ENCODE data around the gene SEMA5B. TPM values are rescaled to one million over a fixed set of nuclear protein-coding genes. Genes with fewer than 3 reads are reported as not detected.

Gene SEMA5B
- total RNA-seq, 2 donors from 2014 or later, result 0.51 to 3.5 TPM

- Histone ChIP-seq H3K4me1 (no peaks in the 10 kb centered on the region), H3K27ac (no peak overlapping the region), H3K36me3 (no peaks in the 10 kb centered on the region), H3K4me3 (no peak overlapping the region), H3K9me3 (no peaks in the 10 kb centered on the region), H3K27me3 (no peaks in the 10 kb centered on the region)
- no peak for DNase-seq (ENCODE audit: low spot score)
- TF ChIP-seq CTCF (IDR thresholded peaks at IDR 0.05), result no peak
Measured at GRCh38 chr3:122932251-122932967, 95.2 kb downstream of the SEMA5B start.

GRCh38 chr3:122931636-122932035 is 95.9 kb downstream of the SEMA5B start:
- Histone ChIP-seq H3K4me3 (no peak overlapping the region), H3K36me3 (no peaks in the 10 kb centered on the region), H3K27ac (no peak overlapping the region), H3K27me3 (no peaks in the 10 kb centered on the region), H3K9me3 (no peaks in the 10 kb centered on the region), H3K4me1 (no peaks in the 10 kb centered on the region)
- no peak for DNase-seq (ENCODE audit: low spot score)
- no peak for TF ChIP-seq CTCF (IDR thresholded peaks at IDR 0.05)

- Histone ChIP-seq H3K4me1 (no peaks in the 10 kb centered on the region), H3K9me3 (no peaks in the 10 kb centered on the region), H3K4me3 (no peak overlapping the region), H3K36me3 (no peaks in the 10 kb centered on the region), H3K27me3 (no peaks in the 10 kb centered on the region), H3K27ac (no peak overlapping the region)
- no peak for TF ChIP-seq CTCF (IDR thresholded peaks at IDR 0.05)
- DNase-seq (ENCODE audit: low spot score), result no peak
Measured at GRCh38 chr3:122930063-122930997, 97.2 kb downstream of the SEMA5B start.

DNA sequence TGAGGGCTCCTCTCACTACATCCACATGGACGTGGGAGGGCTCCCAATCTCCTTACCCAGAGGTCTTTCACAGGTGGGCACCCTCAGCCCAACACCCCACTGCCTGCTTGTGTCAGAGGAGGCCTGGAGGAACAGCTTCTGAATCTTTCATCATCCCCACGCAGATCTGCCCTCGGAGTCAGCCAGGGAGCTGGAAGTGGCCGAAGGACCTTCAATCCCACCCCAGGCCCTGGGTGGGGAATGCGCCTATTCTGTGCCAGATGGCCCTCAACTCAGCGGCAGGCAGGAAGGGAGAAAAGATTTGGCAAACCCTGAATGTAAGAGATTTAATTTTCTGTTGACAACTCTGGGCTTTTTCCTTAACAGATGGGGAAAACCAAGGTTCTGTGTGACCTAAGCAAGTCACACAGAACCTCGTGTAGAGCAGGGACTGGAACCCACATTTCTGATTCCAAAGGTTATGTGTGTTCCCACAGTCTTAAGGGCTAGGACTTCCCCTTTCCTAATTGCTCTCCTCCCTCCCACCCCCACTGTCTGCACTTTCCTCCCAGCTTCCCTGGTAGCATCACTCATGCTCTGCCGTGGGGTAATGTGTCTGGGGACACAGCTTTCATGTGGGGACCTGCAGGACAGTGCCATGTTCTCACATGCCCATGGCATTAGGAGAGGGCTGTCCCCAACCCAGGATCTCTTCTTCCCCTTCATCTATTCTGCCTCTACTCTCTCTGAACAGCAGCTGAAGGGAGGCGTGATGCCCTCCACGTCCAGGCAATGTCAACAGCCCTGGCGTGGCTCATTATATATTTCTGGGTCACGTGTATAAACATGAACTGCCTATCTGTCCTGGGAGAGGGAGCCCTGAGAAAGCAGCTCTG is 98.1 kb downstream of the SEMA5B start:
- Histone ChIP-seq H3K4me3 (no peak overlapping the region), H3K9me3 (no peaks in the 10 kb centered on the region), H3K27ac (no peak overlapping the region), H3K27me3 (no peaks in the 10 kb centered on the region), H3K36me3 (no peaks in the 10 kb centered on the region), H3K4me1 (no peaks in the 10 kb centered on the region)
- no peak for TF ChIP-seq CTCF (IDR thresholded peaks at IDR 0.05)
- no peak for DNase-seq (ENCODE audit: low spot score)

DNA sequence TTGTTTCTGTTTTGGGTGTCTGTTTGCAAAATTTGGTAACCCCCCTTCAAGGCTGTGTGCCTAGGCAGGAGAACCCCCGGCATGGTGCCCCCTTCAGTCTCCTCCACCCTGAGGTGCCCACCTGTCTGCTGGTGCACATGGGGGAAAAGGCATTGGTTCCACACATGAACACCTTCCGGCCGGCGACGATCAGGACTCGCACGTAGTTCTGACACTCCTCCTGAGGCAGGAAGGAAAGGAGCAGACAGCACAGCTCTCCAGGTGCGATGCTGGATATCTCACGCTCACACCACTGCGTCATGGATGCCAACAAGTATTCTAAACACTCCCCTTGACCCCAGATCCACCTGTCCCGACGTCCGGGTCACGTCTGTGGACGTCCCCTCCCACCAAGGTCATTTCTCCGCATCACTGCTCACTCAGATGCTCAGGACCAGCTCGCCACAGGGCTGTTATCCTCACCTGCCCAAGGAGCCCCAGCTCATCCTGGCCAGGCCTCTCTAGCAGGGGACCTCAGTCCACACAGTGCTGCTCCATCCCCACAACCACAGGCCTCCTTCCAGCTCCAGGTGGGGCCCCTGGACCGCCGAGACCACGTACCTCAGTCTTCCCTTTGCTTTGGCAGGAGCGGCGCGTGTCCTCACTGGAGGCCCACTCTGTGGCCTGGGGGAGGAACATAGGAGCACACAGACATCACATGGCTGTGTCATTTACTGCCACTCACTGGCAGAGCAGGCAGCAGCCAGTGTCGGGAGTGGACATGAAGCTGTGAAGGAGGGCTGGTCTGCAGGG is 99.0 kb downstream of the SEMA5B start:
- no peak overlapping the region for H3K27ac ChIP-seq

More for the DNA sequence above, 99.0 kb downstream of the SEMA5B start:
- Histone ChIP-seq H3K4me3 (no peak overlapping the region), H3K27me3 (no peaks in the 10 kb centered on the region), H3K4me1 (no peaks in the 10 kb centered on the region), H3K36me3 (no peaks in the 10 kb centered on the region), H3K9me3 (no peaks in the 10 kb centered on the region)
- TF ChIP-seq CTCF (IDR thresholded peaks at IDR 0.05), result no peak
- no peak for DNase-seq (ENCODE audit: low spot score)

Data from right atrium auricular region (tissue), 2 donors.